NCI-H2196 (cell line): Measurements from ENCODE around the gene AIFM2.
"Not testable (repeated sequence)": the region's sequence is repeated elsewhere in the genome, so short reads cannot be mapped to it uniquely, and the experiment has no call there.

Experiments
- DNase-seq: peaks from one replicate; lab custom pipeline; 2025; ENCODE audit not compliant: unreplicated experiment; lab: John Stamatoyannopoulos, UW

AIFM2 gene

DNA sequence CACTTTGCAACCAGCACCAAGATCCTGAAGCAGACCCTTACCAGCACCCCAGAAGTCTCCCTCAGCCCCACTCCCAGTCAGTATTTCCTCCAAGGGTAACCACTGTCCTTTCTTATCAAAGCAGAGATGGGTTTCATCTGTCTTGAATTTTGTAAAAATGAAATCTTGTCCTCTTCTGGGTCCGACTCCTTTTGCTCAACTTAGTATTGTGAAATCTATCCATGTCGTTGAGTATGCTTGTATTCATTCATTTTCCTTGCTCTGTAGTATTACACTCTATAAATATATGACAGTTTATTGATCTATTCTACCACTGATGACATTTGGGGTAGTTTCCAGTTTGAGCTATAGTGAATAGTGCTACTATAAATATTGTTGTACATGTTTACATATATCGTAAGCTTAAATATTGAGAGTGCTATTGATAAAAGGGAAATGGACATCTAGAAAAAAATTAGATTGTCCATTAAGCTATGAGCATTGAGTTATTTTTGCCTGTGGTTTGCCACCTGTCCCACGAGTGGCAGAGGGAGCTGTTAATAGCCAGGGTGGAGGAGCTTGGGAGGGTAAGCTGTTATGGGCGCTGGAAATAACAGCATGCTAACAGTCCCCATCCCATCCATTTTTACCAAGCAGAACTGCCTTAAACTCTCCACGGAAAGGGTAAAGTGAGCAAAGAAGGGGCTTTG, 36.5 kb downstream of the AIFM2 start:
- no peak for DNase-seq

DNA sequence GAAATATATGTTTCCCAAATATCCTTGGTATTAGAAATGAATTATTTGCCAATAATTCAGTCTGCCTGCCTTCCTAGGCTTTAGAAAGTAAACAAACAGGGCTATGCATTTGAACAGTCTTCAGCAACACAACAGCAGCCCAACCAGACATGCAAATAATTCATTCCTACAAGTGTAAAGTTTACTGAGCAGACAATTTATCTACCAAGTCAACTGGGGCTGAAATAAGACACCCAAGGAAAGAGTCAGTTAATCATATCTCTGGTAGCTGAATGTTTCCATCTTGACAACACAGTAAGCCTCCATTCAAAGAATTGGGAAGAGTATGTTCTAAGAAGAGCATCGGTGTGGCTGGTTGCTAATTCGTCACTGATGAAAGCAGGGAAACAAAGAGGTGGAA, 38.4 kb downstream of the AIFM2 start:
- no peak for DNase-seq

- no peak for DNase-seq
These were observed 39.2 kb downstream of the AIFM2 start for GRCh38 chr10:70093335-70093944.

DNA sequence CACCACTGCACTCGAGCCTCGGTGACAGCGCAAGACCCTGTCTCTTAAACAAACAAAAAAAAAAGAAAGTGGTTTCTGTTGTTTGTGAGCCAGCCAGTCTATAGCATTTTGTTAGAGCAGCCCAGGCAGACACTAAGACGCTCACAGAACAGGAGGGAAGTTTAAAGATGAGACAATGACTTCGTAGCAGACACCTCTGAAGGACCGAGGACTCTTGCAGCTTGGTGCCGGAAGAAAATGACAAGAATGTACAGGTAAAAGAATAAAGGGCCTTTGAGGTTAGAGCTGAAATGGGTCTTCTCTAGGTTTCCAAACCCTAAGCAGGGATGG, 40.3 kb downstream of the AIFM2 start:
- DNase-seq, result no peak

- no peak for DNase-seq
These were observed 41.7 kb downstream of the AIFM2 start for GRCh38 chr10:70090951-70091350.

GRCh38 chr10:70090013-70090412, 42.6 kb downstream of the AIFM2 start:
- no peak for DNase-seq

DNA sequence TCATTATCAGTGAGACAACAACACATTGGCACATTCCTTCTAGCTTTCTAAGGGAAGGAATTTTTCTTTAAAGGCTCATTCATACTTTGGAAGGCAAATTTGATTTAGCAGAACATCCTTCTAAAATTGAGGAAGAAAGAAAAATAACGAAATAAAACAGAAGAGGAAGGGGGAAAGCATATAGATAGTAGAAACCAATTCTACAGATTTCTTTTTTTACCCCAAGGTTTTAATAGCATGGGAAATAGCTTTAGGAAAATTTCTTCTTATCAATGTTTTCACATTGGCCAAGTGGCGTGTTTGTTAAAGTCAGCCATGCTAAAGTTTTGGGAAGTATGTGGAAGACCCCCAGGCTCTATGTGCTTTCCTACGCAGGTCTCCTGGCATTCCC, 44.3 kb downstream of the AIFM2 start:
- DNase-seq, result no peak

DNA sequence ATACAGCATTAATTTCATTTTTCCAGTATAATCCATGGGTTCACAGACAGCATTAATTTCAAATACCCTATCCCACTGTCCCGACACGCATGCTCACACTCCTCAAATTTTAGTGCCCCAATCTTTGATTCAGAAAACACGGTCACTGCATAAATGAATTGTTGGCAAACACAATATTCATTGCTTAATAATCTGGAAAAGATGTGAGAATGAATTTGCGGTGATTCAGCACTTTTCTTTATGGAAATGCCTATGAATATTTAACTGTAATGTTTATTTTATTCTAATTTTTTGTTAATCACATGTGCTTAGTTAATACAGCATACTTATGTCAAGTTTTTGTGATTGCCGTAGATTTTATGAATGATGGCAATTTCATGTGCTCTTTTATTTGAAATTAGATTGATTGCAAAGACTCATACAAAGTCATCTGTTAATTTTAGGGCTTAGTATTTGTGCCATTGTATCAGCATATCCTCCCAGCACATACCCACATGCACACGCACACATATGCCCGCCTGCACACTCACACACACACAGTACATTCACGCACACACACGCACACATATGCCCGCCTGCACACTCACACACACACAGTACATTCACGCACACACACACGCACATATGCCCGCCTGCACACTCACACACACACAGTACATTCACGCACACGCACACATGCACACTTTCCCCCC, 44.9 kb downstream of the AIFM2 start:
- DNase-seq, result no peak

DNA sequence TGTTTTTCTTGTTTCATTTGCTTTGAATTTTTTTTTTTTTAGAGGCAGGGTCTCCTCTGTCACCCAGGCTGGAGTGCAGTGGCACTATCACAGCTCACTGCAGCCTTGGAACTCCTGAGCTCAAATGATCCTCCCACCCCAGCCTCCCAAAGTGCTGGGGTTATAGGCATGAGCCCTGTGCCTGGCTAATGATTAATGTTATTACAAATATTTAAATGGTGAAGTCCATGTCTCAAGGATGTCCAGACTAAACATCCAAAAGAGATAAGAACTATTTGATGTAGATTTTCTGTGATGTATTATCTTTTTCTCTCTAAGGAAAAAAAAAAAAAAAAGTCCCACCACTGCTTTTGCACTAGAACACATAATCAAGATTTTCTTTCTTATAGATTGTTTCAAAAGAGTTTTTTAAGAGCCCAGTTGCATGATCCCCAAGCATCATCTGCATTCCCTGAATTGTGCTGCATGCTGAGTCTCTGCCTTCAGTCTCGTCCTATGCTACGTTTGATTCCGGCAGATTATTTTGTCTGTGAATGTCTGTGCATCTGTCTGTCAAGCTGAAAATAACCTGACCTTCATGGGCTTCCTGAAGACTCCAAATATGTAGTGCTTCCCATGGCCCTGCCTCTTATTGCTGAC, 46.5 kb downstream of the AIFM2 start:
- DNase-seq, result no peak

- no peak for DNase-seq
These were observed 48.4 kb downstream of the AIFM2 start for GRCh38 chr10:70084189-70084588.

- not testable (repeated sequence) for DNase-seq
These were observed 51.8 kb downstream of the AIFM2 start for GRCh38 chr10:70080789-70081188.

- no peak for DNase-seq
These were observed 53.7 kb downstream of the AIFM2 start for GRCh38 chr10:70078937-70079336.

DNA sequence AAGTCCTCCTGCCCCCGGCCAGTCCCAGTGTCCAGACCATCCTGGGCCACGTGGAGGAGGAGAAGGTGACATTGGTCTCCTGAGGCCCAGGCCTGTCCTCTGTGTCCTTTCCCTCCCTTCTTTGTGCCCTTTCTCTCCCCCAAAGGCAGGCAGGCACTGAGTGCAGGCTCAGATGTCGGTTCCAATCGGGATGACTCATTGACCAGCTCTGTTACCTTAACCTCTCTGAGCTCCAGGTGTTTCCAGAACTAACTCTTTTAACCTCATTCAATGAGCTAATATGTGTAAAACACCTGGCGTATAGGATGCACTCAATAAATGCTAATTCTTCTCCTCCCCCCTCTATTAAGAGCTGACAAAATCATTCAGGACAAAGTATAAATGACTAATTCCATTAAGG, 54.3 kb downstream of the AIFM2 start:
- DNase-seq, result no peak

DNA sequence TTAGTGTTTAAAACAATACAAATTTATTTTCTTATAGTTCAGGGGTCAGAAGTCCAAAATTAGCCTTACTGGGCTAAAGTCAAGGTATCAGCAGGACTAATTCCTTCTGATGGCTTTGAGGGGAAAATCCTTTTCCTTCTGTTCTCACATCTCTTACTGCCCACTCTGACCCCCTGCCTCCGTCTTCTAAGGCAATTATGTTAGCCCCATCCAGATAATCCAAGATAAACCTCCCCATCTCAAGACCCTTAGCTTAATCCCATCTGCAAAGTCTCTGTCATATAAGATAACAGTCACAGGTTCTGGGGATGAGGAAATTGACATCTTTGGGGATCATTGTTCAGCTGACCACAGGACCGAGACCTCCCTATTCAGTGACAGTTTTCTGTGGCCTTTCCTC, 57.7 kb downstream of the AIFM2 start:
- DNase-seq, result no peak

DNA sequence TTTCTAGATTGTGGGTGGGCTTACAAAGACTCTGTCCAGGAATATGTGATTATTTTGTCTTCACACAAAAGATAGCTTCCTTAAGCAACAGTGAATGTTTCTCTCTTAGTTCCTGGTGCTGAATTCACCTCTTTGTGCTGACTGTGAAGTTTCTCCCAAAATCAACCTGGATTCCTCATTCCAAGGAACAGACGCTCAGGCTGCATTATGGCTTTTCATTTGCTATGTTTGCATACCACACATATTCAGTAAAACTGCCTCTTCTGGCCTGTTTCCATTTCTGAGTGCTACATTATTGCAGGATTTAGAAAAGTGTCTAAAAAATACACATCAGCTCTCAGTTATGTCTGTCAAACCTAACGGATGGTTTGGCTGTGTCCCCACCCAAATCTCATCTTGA, 58.5 kb downstream of the AIFM2 start:
- no peak for DNase-seq

- DNase-seq, result no peak
These were observed 61.8 kb downstream of the AIFM2 start for GRCh38 chr10:70070834-70071233.

DNA sequence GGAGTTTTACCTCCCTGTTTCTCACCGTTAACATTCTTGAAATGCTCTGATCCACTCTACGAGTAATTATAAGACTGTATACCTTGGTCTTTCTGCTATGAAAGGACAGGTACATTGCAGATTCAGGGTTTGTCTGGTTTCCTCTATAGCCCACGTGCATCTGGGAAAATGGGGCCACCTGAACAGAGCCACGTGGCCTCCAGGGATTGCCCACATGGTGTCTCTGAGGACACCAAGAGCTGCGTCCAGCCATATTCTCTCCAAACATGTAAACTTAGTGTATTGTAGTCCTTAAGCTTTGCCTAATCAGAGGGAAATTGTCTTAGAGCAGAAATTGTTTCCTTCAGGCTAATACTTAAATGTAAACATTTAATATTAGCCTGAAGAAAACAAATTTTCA, 63.3 kb downstream of the AIFM2 start:
- no peak for DNase-seq

DNA sequence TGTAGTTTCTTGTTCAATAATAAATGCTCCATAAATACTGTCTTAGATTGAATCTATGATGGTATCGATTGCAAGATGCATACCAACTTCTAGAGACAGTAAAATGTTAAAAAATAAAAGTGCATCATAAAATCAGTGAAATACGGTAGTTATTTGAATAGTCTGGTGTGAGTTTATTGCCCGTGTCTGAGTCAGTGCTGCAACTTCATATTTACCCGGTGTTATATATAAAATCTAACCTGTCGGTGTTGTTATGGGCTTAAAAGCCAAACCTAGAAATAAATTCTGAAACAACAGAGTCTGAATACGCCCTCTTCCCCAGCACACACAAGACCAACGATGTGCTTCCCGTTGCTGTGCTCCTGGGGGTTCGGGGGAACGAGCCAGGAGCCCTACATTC, 63.7 kb downstream of the AIFM2 start:
- no peak for DNase-seq

DNA sequence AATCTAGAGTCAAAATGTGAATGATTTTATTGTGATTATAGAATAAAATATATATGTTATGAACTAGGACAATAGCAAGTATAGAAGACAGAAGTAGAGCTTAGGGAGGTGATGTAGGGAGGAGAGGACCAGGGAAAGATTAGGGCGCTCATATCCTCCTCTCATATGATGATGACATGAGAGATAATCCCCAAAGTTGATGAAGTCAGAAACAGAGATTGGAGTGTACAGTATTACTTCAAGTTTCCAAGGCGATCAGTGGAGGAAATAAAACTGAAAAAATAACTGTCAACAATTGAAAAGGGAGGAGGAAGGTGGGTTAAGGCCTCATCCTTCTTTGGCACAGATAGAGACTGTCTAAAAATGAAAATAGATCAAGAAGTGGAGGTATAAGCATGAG, 65.0 kb downstream of the AIFM2 start:
- no peak for DNase-seq

GRCh38 chr10:70066190-70066589, 66.4 kb downstream of the AIFM2 start:
- no peak for DNase-seq

GRCh38 chr10:70064486-70064885, 68.1 kb downstream of the AIFM2 start:
- no peak for DNase-seq

DNA sequence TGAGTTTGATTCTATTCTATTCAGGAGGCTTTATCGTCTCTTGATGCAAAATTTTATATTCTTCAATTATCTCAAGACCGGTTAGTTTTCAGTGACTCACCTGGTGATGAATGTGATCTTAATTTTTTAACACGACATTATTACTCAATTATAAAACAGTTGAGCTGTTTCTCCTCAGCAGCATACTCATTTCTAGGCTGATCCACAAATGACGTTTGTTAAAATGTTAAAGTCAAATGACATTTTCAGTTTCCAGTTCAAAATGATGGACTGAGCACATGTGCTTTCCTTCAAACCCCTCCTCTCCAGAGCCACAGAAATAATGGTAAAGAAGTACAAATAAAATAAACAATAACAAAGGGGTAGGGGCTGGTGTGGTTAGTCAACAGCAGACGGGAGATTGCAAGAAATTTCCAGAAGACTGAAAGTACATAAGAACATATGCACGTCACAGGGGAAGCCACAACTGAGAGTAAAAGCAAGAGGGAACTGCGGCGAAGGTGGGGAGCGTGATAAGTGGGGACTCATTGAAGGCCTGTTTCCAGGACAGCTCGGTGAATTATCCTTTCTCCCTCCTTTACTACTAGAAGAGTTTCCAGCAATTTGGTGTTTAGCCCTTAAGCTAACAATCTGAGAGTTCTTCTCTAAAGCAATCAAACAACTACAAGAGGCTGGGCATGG, 69.1 kb downstream of the AIFM2 start:
- DNase-seq, result no peak
